K562 (cell line): ENCODE measurements around the gene SHISA9. TPM values are rescaled to one million over a fixed set of nuclear protein-coding genes. Genes with fewer than 3 reads are reported as not detected.
A peak's percentile ranks its signal among the peaks of the same experiment; 100 is the strongest.

Source experiments
- ETV5 ChIP-seq: sonication (generic); formaldehyde crosslinking; IDR thresholded peaks from 2 replicates; pipeline ENCODE4 v1.4.0; 2020; ENCODE audit warnings: low read depth, mild to moderate bottlenecking, missing genetic modification reagents
- HMGN3 ChIP-seq: IDR thresholded peaks from 2 replicates; pipeline ENCODE4 v1.6.1; 2011; ENCODE audit warnings: borderline replicate concordance, low read depth, mild to moderate bottlenecking, mixed read lengths, low read length; ENCODE audit not compliant: insufficient read length; ENCODE audit errors: extremely low read depth
- HNRNPH1 ChIP-seq: fragments of 200-400 bp; formaldehyde crosslinking; optimal IDR thresholded peaks from 2 replicates; pipeline ENCODE3; 2017; ENCODE audit warnings: low read depth, mild to moderate bottlenecking, low read length, moderate library complexity
- JUND ChIP-seq, 2 experiments: IDR thresholded peaks; 2 replicates in 1 of 2; 3 replicates in 1 of 2; pipeline ENCODE4 v1.6.1; 2011; ENCODE audit warnings: borderline replicate concordance in 2 of 2, low read depth in 2 of 2, low read length in 2 of 2, improper control_type of control experiment in 1 of 2, missing biosample characterization in 1 of 2, missing genetic modification characterization in 1 of 2, missing genetic modification reagents in 1 of 2
- MTA3 ChIP-seq: fragments of 450-650 bp; formaldehyde crosslinking; IDR thresholded peaks from 2 replicates; pipeline ENCODE4 v1.6.1; 2017; ENCODE audit warnings: mild to moderate bottlenecking, borderline replicate concordance
- NFXL1 ChIP-seq: fragments of 450-650 bp; formaldehyde crosslinking; IDR thresholded peaks from 2 replicates; pipeline ENCODE4 v1.4.0; 2021; ENCODE audit warnings: mild to moderate bottlenecking
- NR2C1 ChIP-seq, 2 experiments: fragments of 450-650 bp; IDR thresholded peaks; 2 replicates each; pipeline ENCODE4 v1.6.1; 2017; ENCODE audit warnings: mild to moderate bottlenecking in 2 of 2, antibody characterized with exemption in 1 of 2, inconsistent platforms in 1 of 2, missing compliant biosample characterization in 1 of 2, missing genetic modification characterization in 1 of 2
- POLR3A ChIP-seq: IDR thresholded peaks from 2 replicates; pipeline ENCODE4 v1.6.1; 2011; ENCODE audit warnings: borderline replicate concordance, mild to moderate bottlenecking, moderate library complexity; ENCODE audit not compliant: insufficient read length, insufficient read depth; ENCODE audit errors: extremely low read depth
- PYGO2 ChIP-seq: fragments of 450-650 bp; IDR thresholded peaks from 2 replicates; pipeline ENCODE4 v1.6.1; 2016; ENCODE audit warnings: mild to moderate bottlenecking, missing genetic modification characterization, moderate library complexity, missing compliant biosample characterization
- RBBP5 ChIP-seq: fragments of 200-600 bp; sonication (generic); IDR thresholded peaks from 2 replicates; pipeline ENCODE4 v1.6.1; 2012; ENCODE audit warnings: borderline replicate concordance, mild to moderate bottlenecking, low read length, control low read depth, inconsistent platforms; ENCODE audit not compliant: insufficient read depth, poor library complexity, severe bottlenecking
- TRIM28 ChIP-seq: fragments of 450-650 bp; IDR thresholded peaks from 2 replicates; pipeline ENCODE4 v1.6.1; 2017
- ZBTB2 ChIP-seq: fragments of 450-650 bp; IDR thresholded peaks from 2 replicates; pipeline ENCODE4 v1.6.1; 2016; ENCODE audit warnings: antibody characterized with exemption
- ZFP30 ChIP-seq: fragments of 250-450 bp; sonication (Bioruptor Pico); IDR thresholded peaks from 2 replicates; pipeline ENCODE4 v1.8.0; 2022; ENCODE audit warnings: moderate library complexity, mild to moderate bottlenecking, inconsistent platforms, borderline replicate concordance
- ZNF277 ChIP-seq: fragments of 250-450 bp; sonication (Bioruptor Pico); IDR thresholded peaks from 2 replicates; pipeline ENCODE4 v1.8.0; 2022; ENCODE audit warnings: inconsistent platforms, mild to moderate bottlenecking, moderate library complexity, borderline replicate concordance
- ZNF639 ChIP-seq, 2 experiments: fragments of 200-800 bp in 1 of 2; sonication (Bioruptor generic) in 1 of 2; sonication (generic) in 1 of 2; formaldehyde crosslinking in 1 of 2; IDR thresholded peaks in 1 of 2; conservative IDR thresholded peaks in 1 of 2; 2 replicates each; pipeline versions ENCODE4 v1.5.0 to v1.6.1; 2016 to 2020; ENCODE audit warnings: missing compliant biosample characterization in 1 of 2, missing genetic modification characterization in 1 of 2, missing genetic modification reagents in 1 of 2
- ZNF77 ChIP-seq: fragments of 250-450 bp; sonication (Bioruptor Pico); IDR thresholded peaks from 2 replicates; pipeline ENCODE4 v1.5.0; 2020
- polyA plus RNA-seq, 8 experiments: library from polyadenylated mRNA; depleted of rRNA in 4 of 8; stranded (reverse) in 5 of 8; unstranded in 3 of 8; fragments of >200 nt; fragmentation: Nextera tagmentation in 2 of 8; fragmentation: Illumina TruSeq in 1 of 8; extraction: Ambion mirVana in 2 of 8; extraction: Trizol in 1 of 8; gene quantifications; 2 replicates each; pipeline versions ENCODE4 v1.2.1 to v1.2.3, GENCODE V29; 2011 to 2014; ENCODE audit warnings: inconsistent platforms in 1 of 8, missing spikeins in 1 of 8
- total RNA-seq, 7 experiments: library from RNA; depleted of rRNA in 6 of 7; stranded (reverse); fragments of >200 nt in 6 of 7; fragmentation: Illumina TruSeq in 2 of 7; extraction: Trizol in 2 of 7; gene quantifications; 2 replicates each; pipeline versions ENCODE4 v1.2.1 to v1.2.3, GENCODE V29; 2011 to 2021; ENCODE audit warnings: low replicate concordance in 1 of 7

SHISA9 gene
- total and polyA plus RNA-seq, 9 of the 15 experiments (the other 6 are each of a cell fraction or from before 2014, with no cell fraction given), result under 0.01 to 0.16 (median 0.01) TPM; not detected in 6

- TF ChIP-seq ZNF639 (CRISPR knock-in tag; conservative IDR thresholded peaks at IDR 0.05 in 1 of 2, IDR thresholded peaks at IDR 0.05 in 1 of 2), result peak in 1 of 2 experiments; percentile 67; a peak in 2 of 4 replicates
- TF ChIP-seq ZNF277, result no peak
- no peak for TF ChIP-seq HNRNPH1
- TF ChIP-seq RBBP5, result no peak
- TF ChIP-seq ZBTB2, result no peak
- no peak for TF ChIP-seq POLR3A
- TF ChIP-seq JUND (IDR thresholded peaks at IDR 0.05; ENCODE audit: borderline replicate concordance, low read depth, low read length), result no peak
- no peak; the same call in 2 of the 3 replicates for TF ChIP-seq JUND (tag; IDR thresholded peaks at IDR 0.05; ENCODE audit: borderline replicate concordance, low read depth, low read length)
- no peak for TF ChIP-seq HMGN3
- no peak for TF ChIP-seq ZFP30 (CRISPR knock-in tag)
- no peak for TF ChIP-seq TRIM28
- TF ChIP-seq PYGO2, result no peak
- TF ChIP-seq NR2C1 (IDR thresholded peaks at IDR 0.05), result no peak
- TF ChIP-seq NR2C1 (tag; IDR thresholded peaks at IDR 0.05), result no peak
- no peak for TF ChIP-seq ZNF77
- no peak for TF ChIP-seq MTA3
- TF ChIP-seq ETV5, result no peak
- TF ChIP-seq NFXL1 (CRISPR knock-in tag), result no peak
These were observed 31.5 kb upstream of the SHISA9 start (continued) for GRCh38 chr16:12869698-12870427.
